Loucy (cell line): ENCODE results near the gene SSTR3.

Experiments used
- H2AFZ ChIP-seq: fragments of 200-600 bp; sonication (generic); 2 replicates; pipeline ENCODE4 v1.6.0; 2016; ENCODE audit warnings: antibody characterized with exemption, mild to moderate bottlenecking, low read length, moderate library complexity
- H3F3A ChIP-seq: fragments of 200-600 bp; 2 replicates; pipeline ENCODE4 v1.6.0; 2016; ENCODE audit warnings: antibody characterized with exemption, low read depth, mild to moderate bottlenecking
- H3K27me3 ChIP-seq: fragments of 200-600 bp; sonication (generic); 2 replicates; pipeline ENCODE4 v1.6.1; 2014; ENCODE audit warnings: low read length, mild to moderate bottlenecking; ENCODE audit not compliant: insufficient read depth, poor library complexity, severe bottlenecking
- H3K36me3 ChIP-seq: fragments of 200-600 bp; sonication (generic); 2 replicates; pipeline ENCODE4 v1.6.1; 2016; ENCODE audit warnings: low read length; ENCODE audit not compliant: insufficient read depth
- H3K4me1 ChIP-seq: fragments of 200-600 bp; sonication (generic); 2 replicates; pipeline ENCODE4 v1.5.1; 2014; ENCODE audit warnings: low read length, mild to moderate bottlenecking; ENCODE audit not compliant: insufficient read depth, poor library complexity, severe bottlenecking
- H3K4me2 ChIP-seq: fragments of 200-600 bp; sonication (generic); 2 replicates; pipeline ENCODE4 v1.6.0; 2014; ENCODE audit warnings: antibody characterized with exemption, low read length, low read depth, mild to moderate bottlenecking; ENCODE audit not compliant: poor library complexity, severe bottlenecking
- H3K4me3 ChIP-seq: fragments of 200-600 bp; sonication (generic); 2 replicates; pipeline ENCODE4 v1.5.1; 2014; ENCODE audit warnings: low read length, mild to moderate bottlenecking, mixed read lengths; ENCODE audit not compliant: poor library complexity, severe bottlenecking
- H3K79me2 ChIP-seq: fragments of 200-600 bp; sonication (generic); 2 replicates; pipeline ENCODE4 v1.6.1; 2014; ENCODE audit warnings: low read length; ENCODE audit not compliant: insufficient read depth
- H3K9ac ChIP-seq: fragments of 200-600 bp; sonication (generic); 2 replicates; pipeline ENCODE4 v1.6.0; 2014; ENCODE audit warnings: mild to moderate bottlenecking, low read depth, low read length, moderate library complexity; ENCODE audit not compliant: poor library complexity, severe bottlenecking
- H3K9me2 ChIP-seq: fragments of 200-600 bp; sonication (generic); replicated peaks from 2 replicates; pipeline ENCODE4 v1.6.1; 2016; ENCODE audit warnings: low read depth, low read length, mixed read lengths
- H3K9me3 ChIP-seq: fragments of 200-600 bp; sonication (generic); 2 replicates; pipeline ENCODE4 v1.6.1; 2014; ENCODE audit warnings: mild to moderate bottlenecking, antibody characterized with exemption, low read length, low read depth; ENCODE audit not compliant: insufficient read depth
- H4K20me1 ChIP-seq: fragments of 200-600 bp; sonication (generic); 2 replicates; pipeline ENCODE4 v1.6.0; 2014; ENCODE audit warnings: antibody characterized with exemption, low read length, mild to moderate bottlenecking; ENCODE audit not compliant: insufficient read depth, poor library complexity, severe bottlenecking
- EZH2phosphoT487 ChIP-seq: fragments of 200-600 bp; IDR thresholded peaks from 2 replicates; pipeline ENCODE4 v1.6.1; 2018; ENCODE audit warnings: antibody characterized with exemption, mild to moderate bottlenecking, moderate library complexity, borderline replicate concordance
- TF ChIP-seq, protein P1 (sequence below): fragments of 200-600 bp; sonication (generic); conservative IDR thresholded peaks from 2 replicates; pipeline ENCODE4 v1.5.1; 2014; ENCODE audit warnings: mild to moderate bottlenecking, antibody characterized with exemption, low read length

Gene SSTR3

DNA sequence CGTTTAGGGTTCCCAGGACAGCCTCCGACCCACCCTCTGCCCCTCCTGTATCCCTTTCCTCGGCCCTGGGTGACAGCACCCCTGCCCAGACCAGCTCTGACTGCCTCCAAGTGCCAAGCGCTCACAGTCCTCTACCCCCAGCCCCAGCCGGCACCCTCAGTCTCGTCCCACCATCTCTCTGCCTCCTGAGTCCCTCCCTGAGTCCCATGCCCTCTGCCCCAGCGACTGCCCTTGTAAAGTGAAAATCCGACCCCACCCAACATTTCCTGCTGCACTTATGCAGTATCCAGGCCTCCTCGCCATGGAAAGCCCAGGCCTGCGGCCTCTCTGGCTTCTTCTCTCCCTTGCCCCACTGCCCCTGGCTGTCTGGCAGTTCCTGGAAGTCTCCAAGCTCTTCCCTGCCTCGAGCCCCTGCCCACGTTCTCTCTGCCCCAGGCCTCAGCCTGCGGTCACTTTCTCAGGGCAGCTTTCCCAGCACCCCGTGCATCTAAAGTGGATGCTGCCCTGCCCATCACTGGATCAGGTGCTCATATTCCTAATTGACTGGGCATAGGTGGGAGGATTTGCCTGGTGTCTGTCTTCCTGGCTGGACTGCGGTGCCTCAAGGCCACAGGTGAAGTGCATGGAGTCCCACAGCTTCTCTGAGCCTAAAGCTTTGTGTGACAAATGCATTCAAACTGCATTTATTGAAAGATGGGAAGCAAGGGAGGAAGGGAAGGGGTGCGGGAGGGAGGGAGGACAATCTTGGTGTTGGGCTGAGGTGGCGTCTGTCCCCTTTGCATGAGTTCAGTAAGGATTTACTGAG lies 44.9 kb downstream of the SSTR3 start:
- peak overlapping the region; percentile 29 for H3K4me2 ChIP-seq

DNA sequence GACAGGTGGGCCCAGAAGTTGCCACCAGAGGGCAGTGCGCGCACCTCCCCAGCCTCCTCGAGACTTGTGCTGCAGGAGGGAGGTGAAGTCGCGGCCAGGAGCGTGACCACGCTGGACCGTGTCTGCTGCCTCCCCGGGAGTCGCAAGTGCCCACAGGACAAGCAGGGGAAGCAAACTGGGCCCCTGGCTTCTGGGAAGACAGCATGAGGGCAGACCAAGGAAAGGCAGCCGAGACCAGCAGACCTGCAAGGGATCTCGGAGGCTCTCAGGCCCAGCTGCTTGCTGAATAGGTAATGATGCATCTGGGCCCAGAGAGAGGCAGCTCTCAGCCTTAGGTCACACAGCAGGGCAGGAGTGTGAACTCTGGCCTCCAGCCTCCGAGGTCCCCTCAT lies 45.6 kb downstream of the SSTR3 start:
- H3K9ac ChIP-seq: no peak overlapping the region
- no peaks in the 10 kb centered on the region for H4K20me1 ChIP-seq
- no peaks in the 10 kb centered on the region for H3K36me3 ChIP-seq
- no peaks in the 10 kb centered on the region for H3K9me2 ChIP-seq
- H3K27me3 ChIP-seq: no peaks in the 10 kb centered on the region
- H3K4me3 ChIP-seq: no peak overlapping the region
- TF ChIP-seq EZH2phosphoT487: no peak
- TF ChIP-seq, protein P1, sequence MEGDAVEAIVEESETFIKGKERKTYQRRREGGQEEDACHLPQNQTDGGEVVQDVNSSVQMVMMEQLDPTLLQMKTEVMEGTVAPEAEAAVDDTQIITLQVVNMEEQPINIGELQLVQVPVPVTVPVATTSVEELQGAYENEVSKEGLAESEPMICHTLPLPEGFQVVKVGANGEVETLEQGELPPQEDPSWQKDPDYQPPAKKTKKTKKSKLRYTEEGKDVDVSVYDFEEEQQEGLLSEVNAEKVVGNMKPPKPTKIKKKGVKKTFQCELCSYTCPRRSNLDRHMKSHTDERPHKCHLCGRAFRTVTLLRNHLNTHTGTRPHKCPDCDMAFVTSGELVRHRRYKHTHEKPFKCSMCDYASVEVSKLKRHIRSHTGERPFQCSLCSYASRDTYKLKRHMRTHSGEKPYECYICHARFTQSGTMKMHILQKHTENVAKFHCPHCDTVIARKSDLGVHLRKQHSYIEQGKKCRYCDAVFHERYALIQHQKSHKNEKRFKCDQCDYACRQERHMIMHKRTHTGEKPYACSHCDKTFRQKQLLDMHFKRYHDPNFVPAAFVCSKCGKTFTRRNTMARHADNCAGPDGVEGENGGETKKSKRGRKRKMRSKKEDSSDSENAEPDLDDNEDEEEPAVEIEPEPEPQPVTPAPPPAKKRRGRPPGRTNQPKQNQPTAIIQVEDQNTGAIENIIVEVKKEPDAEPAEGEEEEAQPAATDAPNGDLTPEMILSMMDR: peak; percentile 90; the same call in 1 of the 2 replicates
- H3K4me2 ChIP-seq: peak overlapping the region; percentile 29
- H3K4me1 ChIP-seq: peaks cover 60% of the 10 kb centered on the region
- no peaks in the 10 kb centered on the region for H3F3A ChIP-seq
- H3K79me2 ChIP-seq: no peaks in the 10 kb centered on the region
- no peaks in the 10 kb centered on the region for H3K9me3 ChIP-seq
- no peak overlapping the region for H2AFZ ChIP-seq

More for the DNA sequence above, 44.9 kb downstream of the SSTR3 start:
- no peaks in the 10 kb centered on the region for H3K27me3 ChIP-seq
- no peak overlapping the region for H3K9ac ChIP-seq
- H3K9me3 ChIP-seq: no peaks in the 10 kb centered on the region
- TF ChIP-seq, protein P1: no peak
- no peak for TF ChIP-seq EZH2phosphoT487
- H2AFZ ChIP-seq: no peak overlapping the region
- no peaks in the 10 kb centered on the region for H3K79me2 ChIP-seq
- H4K20me1 ChIP-seq: no peaks in the 10 kb centered on the region
- H3K4me1 ChIP-seq: peaks cover 54% of the 10 kb centered on the region
- no peaks in the 10 kb centered on the region for H3K36me3 ChIP-seq
- H3K4me3 ChIP-seq: no peak overlapping the region
- no peaks in the 10 kb centered on the region for H3K9me2 ChIP-seq
- no peaks in the 10 kb centered on the region for H3F3A ChIP-seq

DNA sequence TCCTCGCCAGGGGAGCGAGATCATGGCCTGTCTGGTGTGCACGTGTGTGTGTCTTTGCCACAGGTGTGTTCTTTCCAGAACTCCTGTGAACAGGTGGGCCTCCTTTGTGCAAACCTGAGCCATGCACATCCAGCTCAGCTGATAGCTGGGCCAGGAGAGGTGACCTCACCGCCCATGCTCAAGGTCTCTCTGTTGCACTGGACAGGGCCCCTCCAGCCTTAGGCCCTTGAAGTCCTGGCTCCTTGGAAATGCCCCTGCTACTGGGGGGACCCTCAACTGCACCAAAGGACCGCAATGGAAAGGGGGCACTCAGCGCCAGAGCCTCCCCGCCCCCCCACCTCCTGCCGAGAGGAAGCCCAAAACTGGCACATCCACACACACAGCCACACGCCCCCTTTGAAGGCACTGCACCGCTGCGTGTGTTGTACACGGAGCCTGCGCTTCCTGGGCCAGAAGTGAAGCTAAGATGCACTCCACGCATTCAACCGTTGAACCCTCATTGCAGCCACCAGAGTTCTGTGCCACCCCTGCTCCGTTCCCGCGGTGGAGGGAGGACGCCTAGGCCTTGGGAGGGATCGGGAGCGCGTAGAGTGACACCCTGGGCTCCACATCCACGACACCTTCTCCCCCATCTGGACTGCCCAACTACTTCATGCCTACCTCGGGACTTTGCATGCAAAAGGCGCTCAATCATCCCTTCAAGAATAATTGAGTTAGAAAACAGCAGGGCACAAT lies 46.2 kb downstream of the SSTR3 start:
- Histone ChIP-seq H3K9ac (no peak overlapping the region), H3K4me1 (peaks cover 60% of the 10 kb centered on the region), H3K9me3 (no peaks in the 10 kb centered on the region), H3K4me2 (peak overlapping the region; percentile 29), H3K4me3 (no peak overlapping the region), H3K79me2 (no peaks in the 10 kb centered on the region), H3K27me3 (no peaks in the 10 kb centered on the region), H3F3A (no peaks in the 10 kb centered on the region), H3K9me2 (no peaks in the 10 kb centered on the region), H3K36me3 (no peaks in the 10 kb centered on the region), H4K20me1 (no peaks in the 10 kb centered on the region), H2AFZ (no peak overlapping the region)
- TF ChIP-seq, protein P1: no peak; the same call in 1 of the 2 replicates
- TF ChIP-seq EZH2phosphoT487: no peak
